Measurements from ENCODE around the gene CLN5. TPM values are rescaled to one million over a fixed set of nuclear protein-coding genes. Genes with fewer than 3 reads are reported as not detected.

CLN5 gene
- total RNA-seq, 1 experiment from 2014 or later = 10.7 TPM

GRCh38 chr13:76993021-76993420 is 1.1 kb downstream of the CLN5 start:
- no peak for TF ChIP-seq EZH2 (IDR thresholded peaks at IDR 0.05; ENCODE audit: low read depth)
- TF ChIP-seq CTCF (conservative IDR thresholded peaks at IDR 0.05) = no peak
- no TSS peak for BruUV-seq (replicated peaks)
- Histone ChIP-seq H3K4me2 (peak overlapping the region; percentile 81), H3K4me1 (replicated peaks; ENCODE audit: insufficient read depth) (peaks cover 9% of the 10 kb centered on the region; the same call in 1 of the 2 replicates), H3F3A (ENCODE audit: insufficient read depth, low read depth) (no peaks in the 10 kb centered on the region), H3K36me3 (ENCODE audit: low read depth) (peaks cover 8% of the 10 kb centered on the region; the same call in 1 of the 2 replicates), H3K9me3 (ENCODE audit: insufficient read depth, low read depth) (no peaks in the 10 kb centered on the region), H3K79me2 (ENCODE audit: low read depth) (no peaks in the 10 kb centered on the region), H3K27ac (no peak overlapping the region), H3K27me3 (ENCODE audit: insufficient read depth, low read depth) (0 out of 2 replicates have a peak, but pooled peaks cover under 1% of the 10 kb centered on the region), H2AFZ (peak overlapping the region; percentile 98), H4K20me1 (ENCODE audit: insufficient read depth) (no peaks in the 10 kb centered on the region), H3K4me3 (peak overlapping the region; percentile 70), H3K9me2 (ENCODE audit: insufficient read depth) (no peaks in the 10 kb centered on the region)
- CTCF ChIA-PET = no interaction called here
- POLR2A ChIA-PET (ENCODE audit: unreplicated experiment) = no interaction called here
- intact Hi-C loops (cut with micrococcal nuclease; ENCODE audit: unreplicated experiment) = loop anchor here (2.0 kb wide), 1 partner anchor 34 kb away; the partner anchor contains the start of gene FBXL3
- no peak for DNase-seq

GRCh38 chr13:76993473-76993872 is 1.6 kb downstream of the CLN5 start:
- Histone ChIP-seq H3K9me2 (ENCODE audit: insufficient read depth) (no peaks in the 10 kb centered on the region), H4K20me1 (ENCODE audit: insufficient read depth) (no peaks in the 10 kb centered on the region), H3K9me3 (ENCODE audit: insufficient read depth, low read depth) (no peaks in the 10 kb centered on the region), H3K36me3 (ENCODE audit: low read depth) (peaks cover 8% of the 10 kb centered on the region), H3K27me3 (ENCODE audit: insufficient read depth, low read depth) (no peaks in the 10 kb centered on the region), H2AFZ (no peak overlapping the region; the same call in 1 of the 2 replicates), H3K79me2 (ENCODE audit: low read depth) (no peaks in the 10 kb centered on the region), H3F3A (ENCODE audit: insufficient read depth, low read depth) (no peaks in the 10 kb centered on the region), H3K27ac (no peak overlapping the region), H3K4me3 (peak overlapping the region; percentile 70; the same call in 1 of the 2 replicates), H3K4me1 (replicated peaks; ENCODE audit: insufficient read depth) (peaks cover 9% of the 10 kb centered on the region; the same call in 1 of the 2 replicates), H3K4me2 (peak overlapping the region; percentile 81)
- ChIA-PET CTCF (no interaction called here), POLR2A (ENCODE audit: unreplicated experiment) (no interaction called here)
- no TSS peak for BruUV-seq (replicated peaks)
- no peak for DNase-seq
- intact Hi-C loops (cut with micrococcal nuclease; ENCODE audit: unreplicated experiment) = loop anchor here (2.0 kb wide), 1 partner anchor 33 kb away; the partner anchor contains the start of gene FBXL3
- no peak for TF ChIP-seq CTCF (conservative IDR thresholded peaks at IDR 0.05)
- no peak for TF ChIP-seq EZH2 (IDR thresholded peaks at IDR 0.05; ENCODE audit: low read depth)

GRCh38 chr13:76994281-76994680 is 2.4 kb downstream of the CLN5 start:
- CTCF ChIA-PET = no interaction called here
- intact Hi-C loops (cut with micrococcal nuclease; ENCODE audit: unreplicated experiment) = no loop called here
- no TSS peak for BruUV-seq (replicated peaks)

More at GRCh38 chr13:76994281-76994680, 2.4 kb downstream of the CLN5 start:
- Histone ChIP-seq H3K4me2 (no peak overlapping the region), H3K4me1 (replicated peaks; ENCODE audit: insufficient read depth) (peaks cover 9% of the 10 kb centered on the region; the same call in 1 of the 2 replicates), H3K79me2 (ENCODE audit: low read depth) (no peaks in the 10 kb centered on the region), H3K27ac (no peak overlapping the region), H2AFZ (no peak overlapping the region), H4K20me1 (ENCODE audit: insufficient read depth) (no peaks in the 10 kb centered on the region), H3K27me3 (ENCODE audit: insufficient read depth, low read depth) (no peaks in the 10 kb centered on the region), H3K9me2 (ENCODE audit: insufficient read depth) (no peaks in the 10 kb centered on the region), H3K9me3 (ENCODE audit: insufficient read depth, low read depth) (no peaks in the 10 kb centered on the region), H3K4me3 (no peak overlapping the region), H3K36me3 (ENCODE audit: low read depth) (peaks cover 8% of the 10 kb centered on the region), H3F3A (ENCODE audit: insufficient read depth, low read depth) (no peaks in the 10 kb centered on the region)
- DNase-seq = no peak
- POLR2A ChIA-PET (ENCODE audit: unreplicated experiment) = interaction anchor here (0.7 kb wide), 1 partner anchor 1232 kb away, joined by 3 read pairs; no protein-coding TSS in a partner anchor
- TF ChIP-seq EZH2 (IDR thresholded peaks at IDR 0.05; ENCODE audit: low read depth) = no peak
- no peak for TF ChIP-seq CTCF (conservative IDR thresholded peaks at IDR 0.05)
